NCI-H2196 (cell line): ENCODE measurements around the gene TCEA3.

Experiments used
- DNase-seq: peaks from one replicate; lab custom pipeline; 2025; ENCODE audit not compliant: unreplicated experiment; lab: John Stamatoyannopoulos, UW

The TCEA3 gene

DNA sequence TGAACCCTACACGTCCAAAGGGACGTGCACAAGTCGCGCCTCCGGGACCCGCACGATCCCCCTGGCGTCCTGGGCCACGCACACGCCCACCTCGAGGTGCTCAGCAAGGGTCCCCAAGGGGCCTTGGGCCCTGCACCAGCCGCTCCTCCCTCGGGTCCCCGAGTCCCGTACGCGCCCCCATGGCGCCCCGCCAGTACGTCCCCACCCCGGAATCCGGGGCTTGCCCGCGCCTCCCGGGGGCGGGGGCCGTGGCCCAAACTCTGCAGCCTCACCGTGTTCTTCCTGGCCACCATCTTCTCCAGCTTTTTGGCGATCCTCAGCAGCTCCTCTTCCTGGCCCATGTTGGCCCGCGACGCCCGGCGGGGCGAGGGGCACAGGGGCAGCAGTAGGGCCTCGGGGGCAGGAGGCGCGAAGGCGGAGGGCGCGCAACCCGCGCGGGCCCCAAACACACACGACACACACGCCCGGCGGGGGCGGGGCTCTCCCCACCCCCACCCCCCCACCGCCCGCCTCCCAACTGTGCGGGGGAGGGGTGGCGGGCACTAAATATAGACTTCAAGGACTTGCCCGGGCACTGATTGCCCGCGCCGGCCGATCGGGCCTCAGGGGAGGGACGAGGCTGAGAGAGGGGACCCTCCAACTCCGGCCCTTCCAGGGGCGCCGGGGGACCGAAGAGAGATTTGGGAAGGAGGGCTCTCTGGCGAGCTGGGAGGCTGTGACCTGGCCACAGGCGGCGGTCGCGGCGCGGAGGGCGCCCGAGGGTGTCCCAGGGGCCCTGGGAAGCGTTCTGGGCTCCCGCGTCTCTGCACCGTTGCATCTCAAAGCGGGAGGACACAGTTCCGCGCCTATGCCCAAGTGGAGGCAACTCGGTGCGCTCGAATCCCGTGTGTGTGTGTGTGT lies at the start of gene TCEA3:
Gene TCEA3 (minus strand): TSS at position 456 of the 900 bp plus-strand sequence. CDS start 115 bp downstream, at position 341.
- DNase-seq = peak; percentile 63

DNA sequence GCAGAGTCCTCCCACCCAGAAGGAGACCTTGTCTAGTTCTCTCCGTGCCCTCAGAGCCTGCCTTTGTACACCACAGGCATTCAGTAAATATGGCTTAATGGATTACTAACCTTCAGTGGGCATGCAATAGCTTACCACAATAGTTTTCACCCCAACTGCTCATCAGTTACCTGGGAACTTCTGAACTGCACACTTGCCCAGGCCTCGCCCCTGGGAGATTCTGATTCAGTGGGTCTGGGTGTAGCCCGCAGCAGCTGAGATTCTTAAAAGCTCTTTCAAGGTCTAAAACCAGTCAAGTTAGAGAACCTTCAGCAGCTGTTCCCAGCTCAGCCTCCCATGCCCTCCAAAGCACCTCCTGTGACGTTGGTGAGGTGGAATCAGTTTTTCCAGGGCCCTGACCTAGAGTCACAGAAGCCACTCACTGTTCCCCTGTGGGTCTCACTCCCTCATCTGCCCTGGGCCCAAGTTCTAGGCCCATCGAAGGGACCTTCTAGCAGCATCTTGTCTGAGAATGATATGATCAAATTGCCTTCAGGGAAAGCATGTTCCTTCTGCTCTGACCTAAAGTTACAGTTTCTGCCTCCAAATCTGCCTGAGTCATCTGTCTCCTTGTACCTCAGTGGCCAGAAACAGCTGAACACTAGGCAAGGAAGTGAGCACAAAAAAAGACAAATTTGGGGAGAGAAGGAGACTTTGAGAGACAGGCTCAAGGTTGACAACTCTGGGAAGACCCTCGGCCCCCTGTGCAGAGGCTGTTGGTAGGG lies 48.7 kb upstream of the TCEA3 start:
- no peak for DNase-seq

DNA sequence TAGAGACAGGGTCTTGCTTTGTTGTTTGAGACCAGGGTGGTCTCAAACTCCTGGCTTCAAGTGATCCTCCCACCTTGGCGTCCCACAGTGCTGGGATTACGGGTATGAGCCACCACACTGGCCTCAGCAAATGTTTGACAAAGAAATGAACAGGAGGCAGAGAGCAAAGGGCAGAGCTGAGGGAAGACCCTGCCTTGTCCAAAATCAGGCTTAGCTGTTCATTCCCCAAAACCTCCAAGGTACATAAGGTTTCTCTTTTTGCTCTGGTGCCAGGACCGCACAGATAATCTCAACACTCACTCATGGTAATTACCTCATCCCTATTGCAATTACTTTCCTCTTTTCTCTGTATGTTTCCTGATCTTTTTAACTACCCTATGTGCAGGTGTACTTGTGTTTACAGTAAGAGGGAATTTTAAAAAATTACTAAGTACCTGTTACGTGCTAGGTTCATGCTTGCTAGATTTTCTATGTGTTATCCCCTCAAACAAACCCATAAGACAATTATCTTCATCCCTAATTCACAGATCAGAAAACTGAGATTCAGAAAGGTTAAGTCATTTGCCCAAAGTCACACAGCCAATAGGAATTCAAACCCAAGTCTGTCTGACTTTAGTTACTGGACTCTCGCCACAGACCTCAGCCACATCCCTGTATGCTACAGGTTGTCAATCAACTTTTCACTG lies 47.9 kb upstream of the TCEA3 start:
- no peak for DNase-seq

DNA sequence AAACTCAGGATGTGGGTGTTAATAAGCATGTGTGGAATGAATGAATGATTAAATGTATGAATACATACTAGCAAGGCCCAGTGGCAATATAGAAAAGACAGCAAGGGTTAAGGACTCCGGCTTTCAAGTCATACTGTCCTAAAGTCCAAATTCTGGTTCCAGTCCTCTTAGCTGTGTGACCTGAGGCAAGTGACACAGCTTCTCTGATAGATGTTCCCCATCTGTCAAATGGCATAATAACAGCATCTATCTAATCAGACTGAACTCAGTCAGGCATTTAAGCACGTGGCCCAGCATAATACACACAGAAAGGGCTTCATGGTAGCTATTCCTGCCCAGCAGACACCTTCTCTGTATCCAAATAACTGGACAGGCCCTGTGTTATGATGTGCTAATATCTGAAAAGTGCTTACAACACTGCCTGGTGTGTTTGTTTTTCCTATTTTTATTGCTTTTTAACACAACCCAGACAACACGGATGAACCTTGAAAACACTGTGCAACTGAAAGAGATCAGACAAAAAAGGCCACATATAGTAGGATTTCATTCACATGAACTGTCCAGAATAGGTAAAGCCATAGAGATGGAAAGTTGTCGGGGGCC lies 47.0 kb upstream of the TCEA3 start:
- DNase-seq = no peak

DNA sequence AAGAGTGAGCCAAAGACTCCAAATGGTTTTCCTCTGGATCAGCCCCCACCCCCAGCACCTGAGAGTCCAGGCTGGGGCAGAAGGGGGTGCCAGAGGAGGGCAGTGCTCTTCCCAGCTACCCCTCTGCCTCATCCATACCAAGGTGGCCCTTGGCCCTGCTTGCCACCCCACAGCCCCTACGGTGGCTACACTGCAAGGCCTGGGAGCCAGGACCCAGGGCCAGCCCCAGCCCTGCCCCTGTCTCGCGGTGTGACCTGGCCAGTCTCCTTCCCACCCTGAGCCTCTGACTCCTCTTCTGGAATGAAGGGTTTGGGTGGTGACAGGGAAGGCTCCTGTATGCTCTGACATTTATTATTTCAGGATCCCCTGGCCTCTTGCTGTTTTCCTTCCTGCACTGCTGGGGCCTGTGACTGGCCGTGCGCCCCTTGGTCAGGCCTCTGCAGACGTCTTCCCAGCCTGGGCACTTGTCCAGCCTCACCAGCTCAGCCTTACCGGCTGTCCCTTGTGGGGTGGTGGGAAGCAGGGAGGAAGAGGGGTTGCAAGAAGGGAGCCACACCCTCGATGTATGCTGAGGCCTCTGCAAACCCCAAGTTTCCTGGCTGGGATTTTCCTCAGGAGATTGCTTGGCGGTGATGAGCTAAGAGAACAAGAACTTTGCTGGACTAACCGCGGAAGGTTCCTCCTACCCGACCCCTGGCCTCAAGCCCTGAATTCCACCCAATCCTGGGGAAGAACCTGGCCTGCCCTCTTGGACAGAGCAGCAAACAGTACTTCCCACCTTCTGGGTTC lies 45.9 kb upstream of the TCEA3 start:
- DNase-seq = no peak

DNA sequence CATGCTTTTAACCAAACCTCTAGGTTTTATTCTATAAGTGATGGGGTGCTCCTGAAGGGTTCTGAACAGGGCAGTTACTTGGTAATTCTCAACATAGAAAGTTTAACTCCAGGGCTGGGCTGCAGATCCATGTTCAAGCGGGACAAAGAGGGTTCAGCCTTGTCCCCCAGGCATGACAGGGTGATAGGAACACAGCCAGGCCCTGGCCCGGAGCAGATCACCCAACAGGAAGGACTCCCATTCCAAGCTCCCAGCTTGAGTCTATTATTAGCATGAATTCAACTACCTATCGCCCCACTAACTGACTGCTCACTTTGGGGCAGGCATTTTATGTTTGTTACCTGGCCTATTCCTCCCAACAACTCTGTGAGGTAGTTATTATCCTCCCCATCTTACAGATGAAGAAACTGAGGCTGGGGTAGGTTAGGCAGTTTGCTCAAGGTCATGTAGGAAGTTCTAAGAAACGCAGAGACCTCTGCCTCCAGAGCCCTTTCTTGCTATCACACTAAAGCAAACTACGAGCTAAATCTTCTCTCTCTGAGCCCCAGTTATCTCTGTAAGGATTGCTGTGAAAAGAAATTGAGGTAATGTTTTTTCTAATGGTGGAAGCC lies 44.9 kb upstream of the TCEA3 start:
- no peak for DNase-seq

GRCh38 chr1:23466423-23466989 lies 42.0 kb upstream of the TCEA3 start:
- DNase-seq = no peak

DNA sequence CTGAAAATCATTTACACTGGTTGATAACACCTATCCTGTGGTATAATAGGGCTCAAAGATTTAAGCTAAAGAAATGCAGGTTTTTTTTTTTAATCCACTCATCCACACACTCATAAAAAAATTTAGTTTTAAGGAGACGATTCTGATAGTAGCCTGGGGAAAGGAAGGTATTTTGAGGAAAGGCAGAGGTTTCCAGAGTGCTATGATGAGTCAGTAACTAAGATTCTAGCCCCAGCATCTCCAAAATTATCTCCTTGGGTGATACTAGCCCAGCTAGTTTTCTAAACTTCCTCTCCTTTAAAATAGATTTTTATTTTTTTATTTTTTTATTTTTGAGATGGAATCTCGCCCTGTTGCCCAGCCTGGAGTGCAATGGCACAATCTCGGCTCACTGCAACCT lies 38.7 kb upstream of the TCEA3 start:
- no peak for DNase-seq

DNA sequence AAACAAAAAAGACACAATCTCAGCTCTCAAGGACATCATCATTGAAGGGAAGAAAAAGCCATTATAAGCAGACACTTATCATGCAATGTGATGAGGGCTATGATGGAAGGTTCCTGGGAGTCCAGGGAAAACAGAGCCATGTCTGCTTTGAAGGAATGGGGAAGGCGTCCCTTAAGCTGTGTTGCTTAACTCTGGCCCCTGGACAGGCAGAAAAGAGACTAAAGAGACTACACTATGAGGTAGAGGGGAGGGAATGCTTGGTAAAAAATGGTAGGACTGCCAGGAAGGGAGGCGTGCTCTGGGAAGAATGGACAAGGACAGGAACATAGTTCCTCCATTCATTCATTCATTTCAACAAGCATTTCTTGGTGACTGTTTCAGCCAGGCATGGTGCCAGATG lies 38.2 kb upstream of the TCEA3 start:
- DNase-seq = no peak

DNA sequence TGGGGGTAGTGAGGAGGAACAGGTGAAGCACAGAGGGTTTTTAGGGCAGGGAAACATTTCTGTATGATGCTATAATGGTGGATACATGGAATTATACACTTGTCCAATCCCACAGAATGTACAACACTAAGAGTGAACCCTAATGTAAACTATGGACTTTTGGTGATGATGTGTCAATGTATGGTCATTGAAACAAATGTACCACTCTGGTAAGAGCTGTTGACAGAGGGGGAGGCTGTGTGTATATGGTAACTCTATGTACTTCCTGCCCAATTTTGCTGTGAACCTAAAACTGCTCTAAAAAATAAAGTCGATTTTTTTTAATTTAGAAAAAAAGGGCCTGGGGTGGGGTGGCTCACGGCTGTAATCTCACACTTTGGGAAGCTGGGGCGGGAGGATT lies 36.5 kb upstream of the TCEA3 start:
- DNase-seq = no peak

GRCh38 chr1:23460519-23460918 lies 36.0 kb upstream of the TCEA3 start:
- DNase-seq = no peak

DNA sequence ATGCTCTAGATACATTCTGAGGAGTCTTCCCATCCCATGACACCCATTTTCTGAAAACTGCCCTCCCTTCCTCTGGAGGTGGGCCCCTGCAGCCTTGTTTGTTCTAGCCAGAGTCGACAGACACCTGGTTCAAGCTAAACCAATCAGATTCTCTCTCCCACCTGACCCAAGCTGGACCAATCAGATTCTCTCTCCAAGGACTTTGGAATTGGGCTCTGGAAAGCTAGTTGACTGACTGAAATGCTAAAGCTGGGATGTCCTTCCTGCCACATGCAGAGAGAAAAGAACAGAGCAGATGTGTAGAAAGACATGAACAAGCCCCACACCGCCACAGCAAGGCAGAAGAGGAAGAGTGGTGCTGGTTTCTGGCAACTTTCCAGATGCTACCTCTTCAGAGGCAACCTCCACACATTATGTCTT lies 34.8 kb upstream of the TCEA3 start:
- no peak for DNase-seq

DNA sequence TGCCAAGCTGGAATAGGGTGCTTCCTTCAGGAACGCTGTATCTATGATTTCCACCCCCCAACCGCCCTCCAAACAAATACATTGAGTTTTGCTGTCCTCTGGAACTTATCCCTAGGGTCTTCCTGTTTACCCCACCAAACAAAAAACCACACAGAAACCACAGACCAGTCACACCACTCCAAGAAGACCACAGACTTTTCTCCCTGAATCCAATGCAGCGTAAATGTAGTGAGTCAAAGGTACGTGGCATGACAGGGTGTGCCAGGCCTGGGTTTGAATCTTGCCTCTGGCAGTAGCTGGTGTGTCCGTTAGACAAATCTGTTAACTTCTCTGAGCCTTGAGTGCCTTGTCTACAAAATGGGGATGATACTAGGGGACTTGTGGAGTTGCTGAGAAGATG lies 31.7 kb upstream of the TCEA3 start:
- no peak for DNase-seq

GRCh38 chr1:23453455-23454000 lies 29.0 kb upstream of the TCEA3 start:
- DNase-seq = no peak

- DNase-seq = peak; percentile 84
These were observed 27.5 kb upstream of the TCEA3 start for GRCh38 chr1:23452011-23452411.

GRCh38 chr1:23451441-23451840 lies 26.9 kb upstream of the TCEA3 start:
- no peak for DNase-seq

DNA sequence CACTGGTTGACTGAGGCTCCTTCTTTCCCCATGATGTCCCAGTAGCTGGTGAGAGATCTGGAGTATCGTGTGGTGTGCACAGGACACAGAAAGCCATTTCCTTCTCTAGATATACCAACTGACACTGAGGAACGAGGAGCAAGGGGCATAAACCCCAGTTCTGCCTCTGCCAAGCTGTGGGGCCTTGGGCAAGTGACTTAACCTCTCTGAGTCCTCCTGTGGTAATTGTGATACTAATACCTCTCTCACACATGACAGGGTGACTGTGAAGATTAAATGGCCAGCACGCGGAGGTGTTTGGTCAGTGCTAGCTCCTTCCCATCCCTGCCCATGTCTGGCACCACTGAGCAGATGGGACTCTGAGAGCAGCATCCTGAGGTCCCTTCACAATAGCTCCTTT lies 26.3 kb upstream of the TCEA3 start:
- DNase-seq = no peak

- DNase-seq = peak; percentile 18
These were observed 25.4 kb upstream of the TCEA3 start for GRCh38 chr1:23449958-23450357.

- DNase-seq = no peak
These were observed 24.8 kb upstream of the TCEA3 start for GRCh38 chr1:23449306-23449705.
